NB4 (cell line): ENCODE results near the gene PCDH20.

Experiments
- MAX ChIP-seq: IDR thresholded peaks from 2 replicates; pipeline ENCODE4 v1.6.1; 2011; ENCODE audit warnings: low read depth, low read length
- MYC ChIP-seq: IDR thresholded peaks from 2 replicates; pipeline ENCODE4 v1.6.1; 2011; ENCODE audit warnings: low read depth, low read length
- POLR2A ChIP-seq: IDR thresholded peaks from 2 replicates; pipeline ENCODE4 v1.6.1; 2011; ENCODE audit warnings: mild to moderate bottlenecking; ENCODE audit not compliant: insufficient read length; ENCODE audit errors: extremely low read depth
- TF ChIP-seq, protein P1 (sequence below): IDR thresholded peaks from one replicate; pipeline ENCODE4 v1.5.1; 2012; ENCODE audit warnings: low read depth, low read length

GRCh38 chr13:61417086-61417570, 1.5 kb upstream of the PCDH20 start:
- TF ChIP-seq POLR2A = no peak
- no peak for TF ChIP-seq MAX
- TF ChIP-seq, protein P1, sequence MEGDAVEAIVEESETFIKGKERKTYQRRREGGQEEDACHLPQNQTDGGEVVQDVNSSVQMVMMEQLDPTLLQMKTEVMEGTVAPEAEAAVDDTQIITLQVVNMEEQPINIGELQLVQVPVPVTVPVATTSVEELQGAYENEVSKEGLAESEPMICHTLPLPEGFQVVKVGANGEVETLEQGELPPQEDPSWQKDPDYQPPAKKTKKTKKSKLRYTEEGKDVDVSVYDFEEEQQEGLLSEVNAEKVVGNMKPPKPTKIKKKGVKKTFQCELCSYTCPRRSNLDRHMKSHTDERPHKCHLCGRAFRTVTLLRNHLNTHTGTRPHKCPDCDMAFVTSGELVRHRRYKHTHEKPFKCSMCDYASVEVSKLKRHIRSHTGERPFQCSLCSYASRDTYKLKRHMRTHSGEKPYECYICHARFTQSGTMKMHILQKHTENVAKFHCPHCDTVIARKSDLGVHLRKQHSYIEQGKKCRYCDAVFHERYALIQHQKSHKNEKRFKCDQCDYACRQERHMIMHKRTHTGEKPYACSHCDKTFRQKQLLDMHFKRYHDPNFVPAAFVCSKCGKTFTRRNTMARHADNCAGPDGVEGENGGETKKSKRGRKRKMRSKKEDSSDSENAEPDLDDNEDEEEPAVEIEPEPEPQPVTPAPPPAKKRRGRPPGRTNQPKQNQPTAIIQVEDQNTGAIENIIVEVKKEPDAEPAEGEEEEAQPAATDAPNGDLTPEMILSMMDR = no peak
- TF ChIP-seq MYC = no peak
